ENCODE measurements around the gene PDCD1. TPM values are rescaled to one million over a fixed set of nuclear protein-coding genes. Genes with fewer than 3 reads are reported as not detected.

Gene PDCD1
- total and polyA plus RNA-seq, 2 donors (not counting 1 experiment from before 2014, with no cell fraction given) = 0.28 to 1.3 TPM

DNA sequence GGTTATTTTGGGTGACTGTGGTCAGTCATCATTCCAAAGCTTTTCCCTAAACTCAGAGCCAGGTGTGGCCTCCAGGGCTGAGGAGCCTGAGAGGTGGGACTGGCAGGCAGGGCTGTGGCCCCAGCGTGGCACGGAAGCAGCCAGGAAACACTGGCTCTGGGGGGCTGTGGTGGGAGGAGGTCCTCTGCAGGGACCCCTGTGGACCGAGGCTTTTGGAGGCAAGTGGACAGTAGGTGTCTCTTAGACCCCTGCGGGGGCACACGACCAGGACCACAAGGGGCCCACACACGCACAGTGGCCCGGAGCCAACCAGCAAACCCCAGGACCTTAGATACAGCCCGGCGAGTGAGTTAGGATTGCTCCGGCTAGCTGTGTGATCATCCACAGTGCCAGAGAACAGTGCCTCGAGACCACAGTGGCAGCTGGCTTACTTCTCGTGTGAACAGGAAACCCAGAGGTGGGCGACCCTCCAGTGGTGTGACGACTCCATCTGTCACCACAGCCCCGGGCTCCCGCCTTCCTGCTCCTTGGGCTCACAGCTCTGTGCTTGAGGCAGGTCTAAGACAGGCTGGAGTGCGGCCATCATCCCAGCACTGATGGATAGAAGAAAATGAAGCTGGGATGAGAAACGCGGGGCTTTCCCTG lies 9.2 kb upstream of the PDCD1 start:
- Histone ChIP-seq H3K27me3 (replicated peaks in 1 of 4; ENCODE audit: control extremely low read depth in 1 of 4, control insufficient read depth in 3 of 4, insufficient read depth in 4 of 4, low read length in 3 of 4) (peaks cover 0 to 50% (median 34%) of the 10 kb centered on the region in 4 experiments), H3K27ac (ENCODE audit: low read length in 2 of 2) (no peak overlapping the region), H3K4me2 (replicated peaks; ENCODE audit: low read depth, low read length, poor library complexity, severe bottlenecking) (peak overlapping the region; percentile 15), H3K4me1 (ENCODE audit: control insufficient read depth in 2 of 2, insufficient read depth in 2 of 2, low read length in 2 of 2) (peaks cover 25 to 50% of the 10 kb centered on the region in 2 donors), H3K79me2 (ENCODE audit: control insufficient read depth, insufficient read depth, low read length) (no peaks in the 10 kb centered on the region), H3K36me3 (replicated peaks in 1 of 2; ENCODE audit: control extremely low read depth in 1 of 2, control insufficient read depth in 1 of 2, extremely low read depth in 1 of 2, insufficient read depth in 2 of 2, low read length in 1 of 2) (no peaks in the 10 kb centered on the region), H3K9ac (ENCODE audit: low read length) (no peak overlapping the region), H3K4me3 (ENCODE audit: control extremely low read depth in 1 of 5, extremely low read depth in 1 of 5, insufficient read depth in 1 of 5, low read depth in 2 of 5, low read length in 4 of 5) (no peak overlapping the region), H3K9me3 (ENCODE audit: control extremely low read depth in 1 of 3, control insufficient read depth in 2 of 3, insufficient read depth in 1 of 3, low read length in 2 of 3) (peaks cover 0 to 19% (median 0%) of the 10 kb centered on the region in 3 donors), H2AFZ (ENCODE audit: insufficient read depth, low read depth, low read length, poor library complexity, severe bottlenecking) (no peak overlapping the region), H4K20me1 (ENCODE audit: control insufficient read depth, insufficient read depth, low read length, poor library complexity, severe bottlenecking) (no peaks in the 10 kb centered on the region)
- POLR2A ChIA-PET = interaction anchor here (1.1 kb wide), 1 partner anchor 9 kb away, joined by 3 read pairs; the partner anchor contains the start of gene PDCD1
- Mint-ChIP-seq H3K27me3 (peaks cover 22% of the 10 kb centered on the region), H3K4me3 (no peak overlapping the region), H3K9me3 (ENCODE audit: insufficient read depth) (no peaks in the 10 kb centered on the region), H3K4me1 (peaks cover 30% of the 10 kb centered on the region), H3K27ac (no peak overlapping the region)
- 21% methylated on average over 16 of the region's 19 CpGs for WGBS (ENCODE audit: insufficient coverage)
- TF ChIP-seq EZH2 (IDR thresholded peaks at IDR 0.05; ENCODE audit: borderline replicate concordance, insufficient read depth, low read depth, low read length, poor library complexity, severe bottlenecking) = no peak
- TF ChIP-seq, protein P1, sequence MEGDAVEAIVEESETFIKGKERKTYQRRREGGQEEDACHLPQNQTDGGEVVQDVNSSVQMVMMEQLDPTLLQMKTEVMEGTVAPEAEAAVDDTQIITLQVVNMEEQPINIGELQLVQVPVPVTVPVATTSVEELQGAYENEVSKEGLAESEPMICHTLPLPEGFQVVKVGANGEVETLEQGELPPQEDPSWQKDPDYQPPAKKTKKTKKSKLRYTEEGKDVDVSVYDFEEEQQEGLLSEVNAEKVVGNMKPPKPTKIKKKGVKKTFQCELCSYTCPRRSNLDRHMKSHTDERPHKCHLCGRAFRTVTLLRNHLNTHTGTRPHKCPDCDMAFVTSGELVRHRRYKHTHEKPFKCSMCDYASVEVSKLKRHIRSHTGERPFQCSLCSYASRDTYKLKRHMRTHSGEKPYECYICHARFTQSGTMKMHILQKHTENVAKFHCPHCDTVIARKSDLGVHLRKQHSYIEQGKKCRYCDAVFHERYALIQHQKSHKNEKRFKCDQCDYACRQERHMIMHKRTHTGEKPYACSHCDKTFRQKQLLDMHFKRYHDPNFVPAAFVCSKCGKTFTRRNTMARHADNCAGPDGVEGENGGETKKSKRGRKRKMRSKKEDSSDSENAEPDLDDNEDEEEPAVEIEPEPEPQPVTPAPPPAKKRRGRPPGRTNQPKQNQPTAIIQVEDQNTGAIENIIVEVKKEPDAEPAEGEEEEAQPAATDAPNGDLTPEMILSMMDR (IDR thresholded peaks at IDR 0.05) = no peak
- CTCF ChIA-PET = interaction anchor here (1.0 to 1.7 kb wide), 2 partner anchors 10 to 1017 kb away, joined by 3 to 6 read pairs; no protein-coding TSS in a partner anchor
- DNase-seq (peak; percentile 24), ATAC-seq (ENCODE audit: low read depth) (no peak)
- intact Hi-C loops (cut with micrococcal nuclease) = no loop called here
